HFF-Myc (cell line): ENCODE measurements around the gene TOMT.

Source experiments
- DNase-seq: peaks from one replicate; pipeline ENCODE4 v3.0.0-alpha.2; 2011; ENCODE audit warnings: low read depth; ENCODE audit errors: extremely low read depth
- H3K4me3 ChIP-seq: replicated peaks from 2 replicates; pipeline ENCODE4 v1.5.1; 2011; ENCODE audit warnings: low read depth, mild to moderate bottlenecking, control low read depth, low read length
- TF ChIP-seq, protein P1 (sequence below): IDR thresholded peaks from 2 replicates; pipeline ENCODE4 v1.5.1; 2012; ENCODE audit warnings: mild to moderate bottlenecking, low read depth, low read length, control low read depth; ENCODE audit errors: missing control alignments

TOMT gene

DNA sequence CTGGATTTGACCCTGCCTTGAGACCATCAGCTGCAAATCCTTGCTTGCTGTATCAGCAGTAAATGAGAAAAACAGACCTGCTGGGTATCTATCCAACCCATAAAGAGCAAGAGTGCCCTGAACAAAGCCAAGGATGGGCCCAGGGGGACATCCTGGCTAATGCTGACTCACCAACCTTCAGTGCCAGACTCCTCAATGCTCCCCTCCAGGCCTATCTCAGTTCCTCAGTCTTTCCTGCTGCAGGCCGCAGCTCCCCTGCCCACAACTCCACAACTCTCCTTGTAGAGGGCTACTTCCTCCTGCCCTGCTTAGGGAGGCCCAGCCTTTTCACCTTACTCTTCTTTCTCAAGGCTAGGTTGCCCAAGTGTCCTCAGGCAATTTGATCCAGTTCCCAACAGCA lies 5.3 kb upstream of the TOMT start:
- TF ChIP-seq, protein P1, sequence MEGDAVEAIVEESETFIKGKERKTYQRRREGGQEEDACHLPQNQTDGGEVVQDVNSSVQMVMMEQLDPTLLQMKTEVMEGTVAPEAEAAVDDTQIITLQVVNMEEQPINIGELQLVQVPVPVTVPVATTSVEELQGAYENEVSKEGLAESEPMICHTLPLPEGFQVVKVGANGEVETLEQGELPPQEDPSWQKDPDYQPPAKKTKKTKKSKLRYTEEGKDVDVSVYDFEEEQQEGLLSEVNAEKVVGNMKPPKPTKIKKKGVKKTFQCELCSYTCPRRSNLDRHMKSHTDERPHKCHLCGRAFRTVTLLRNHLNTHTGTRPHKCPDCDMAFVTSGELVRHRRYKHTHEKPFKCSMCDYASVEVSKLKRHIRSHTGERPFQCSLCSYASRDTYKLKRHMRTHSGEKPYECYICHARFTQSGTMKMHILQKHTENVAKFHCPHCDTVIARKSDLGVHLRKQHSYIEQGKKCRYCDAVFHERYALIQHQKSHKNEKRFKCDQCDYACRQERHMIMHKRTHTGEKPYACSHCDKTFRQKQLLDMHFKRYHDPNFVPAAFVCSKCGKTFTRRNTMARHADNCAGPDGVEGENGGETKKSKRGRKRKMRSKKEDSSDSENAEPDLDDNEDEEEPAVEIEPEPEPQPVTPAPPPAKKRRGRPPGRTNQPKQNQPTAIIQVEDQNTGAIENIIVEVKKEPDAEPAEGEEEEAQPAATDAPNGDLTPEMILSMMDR = no peak
- no peak overlapping the region for H3K4me3 ChIP-seq
- DNase-seq = no peak

DNA sequence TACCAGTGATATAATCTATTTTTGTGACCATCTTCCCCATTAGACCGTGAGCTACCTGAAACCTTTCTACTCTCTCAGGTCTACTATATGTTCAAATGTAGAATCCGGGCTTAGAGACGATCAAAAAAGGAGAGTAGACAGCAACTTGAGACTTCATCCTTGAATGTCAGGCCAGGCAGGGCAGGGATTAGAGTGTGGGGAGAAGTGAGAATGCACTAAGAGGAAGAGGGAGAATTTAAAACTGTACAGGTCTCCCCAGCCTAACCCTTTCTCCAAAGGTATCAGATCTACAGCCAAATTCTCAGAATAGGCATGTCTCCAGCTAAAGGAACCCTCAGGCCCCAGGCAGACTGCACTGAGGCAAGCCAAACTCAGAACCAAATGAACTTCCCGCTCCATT lies 3.6 kb upstream of the TOMT start:
- no peak for DNase-seq
- TF ChIP-seq, protein P1 = no peak
- peak overlapping the region; percentile 75 for H3K4me3 ChIP-seq

DNA sequence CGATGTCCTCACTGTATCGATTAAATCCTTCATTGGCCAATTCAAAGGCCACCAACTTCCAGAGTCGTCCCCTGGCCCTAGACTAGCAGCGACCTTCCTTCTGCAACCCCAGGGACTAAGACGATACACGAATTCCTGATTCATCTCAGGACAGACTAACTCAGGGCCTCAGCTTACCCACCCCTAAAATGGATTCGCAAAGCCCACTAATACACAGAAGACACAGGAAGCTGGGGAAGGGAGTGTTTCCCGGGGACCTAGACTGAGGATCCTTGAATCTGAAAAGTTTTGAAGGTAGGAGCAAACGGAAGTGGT lies 3.1 kb upstream of the TOMT start:
- H3K4me3 ChIP-seq = peak overlapping the region; percentile 75
- no peak for DNase-seq
- TF ChIP-seq, protein P1 = no peak

DNA sequence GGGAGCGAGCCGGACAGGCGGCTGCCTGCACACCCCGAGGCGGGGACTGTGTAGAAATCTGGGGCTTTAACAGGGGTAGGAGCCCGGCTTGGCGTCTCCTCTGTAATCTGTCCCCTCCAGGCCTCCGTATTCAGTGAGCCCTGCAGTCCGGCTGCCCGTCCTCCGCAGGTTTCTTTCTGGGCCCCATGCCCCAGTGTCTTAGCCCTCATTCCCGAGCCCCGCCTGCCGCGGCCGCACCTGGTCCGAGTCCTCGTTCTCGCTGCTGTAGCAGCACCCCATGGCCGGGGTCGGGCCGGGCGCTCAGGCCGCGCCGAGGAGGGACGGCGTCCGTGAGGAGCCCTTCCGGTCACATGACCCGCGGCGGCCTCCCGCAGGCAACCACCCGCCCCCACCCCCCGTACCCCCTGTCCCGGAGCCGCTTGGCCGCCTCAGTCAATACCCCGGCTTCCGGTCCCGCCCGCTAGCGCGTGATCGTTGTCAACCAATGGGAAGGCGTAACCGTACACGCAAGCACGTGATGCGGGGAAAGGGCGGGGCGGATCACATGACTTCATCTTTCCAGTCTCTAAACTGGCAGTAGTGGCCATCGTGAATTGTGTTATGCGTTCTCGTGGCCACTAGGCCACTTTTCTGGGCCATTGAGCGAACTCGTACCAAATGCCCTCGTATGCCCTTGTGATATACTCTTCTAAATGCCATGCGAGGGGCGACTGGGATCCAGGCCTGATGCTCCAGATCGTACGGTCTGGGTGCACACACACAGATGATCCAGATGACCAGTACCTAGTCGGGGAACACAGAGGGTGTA lies 2.6 kb upstream of the TOMT start, which contains the start of gene LAMTOR1:
Gene LAMTOR1 (minus strand): TSS at position 352 of the 808 bp plus-strand sequence. CDS start 73 bp downstream, at position 279.
- H3K4me3 ChIP-seq = peak within 1 kb of the TSS; percentile 75
- TF ChIP-seq, protein P1 = peak; percentile 39
- peak; percentile 98 for DNase-seq

DNA sequence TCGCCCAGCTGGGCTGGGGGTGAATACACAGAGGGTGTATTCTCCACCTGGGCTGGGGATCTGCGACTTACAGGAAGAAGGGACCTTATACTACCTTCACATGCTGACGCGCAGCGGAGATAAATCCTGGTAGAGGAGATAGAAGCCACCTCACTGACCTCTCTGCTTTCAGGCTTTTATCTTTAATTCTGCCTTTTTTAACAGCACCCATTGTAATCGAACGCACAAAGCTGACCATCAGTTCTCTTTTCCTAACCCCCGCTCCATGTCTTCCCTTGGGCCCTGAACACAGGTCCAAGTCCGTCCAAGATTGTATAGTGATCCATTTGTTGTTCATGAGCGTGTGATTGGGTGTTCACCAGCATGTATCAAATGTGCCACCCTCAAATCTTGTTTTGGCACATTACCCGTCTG lies 2.0 kb upstream of the TOMT start:
- H3K4me3 ChIP-seq = peak overlapping the region; percentile 75
- DNase-seq = no peak
- TF ChIP-seq, protein P1 = no peak

DNA sequence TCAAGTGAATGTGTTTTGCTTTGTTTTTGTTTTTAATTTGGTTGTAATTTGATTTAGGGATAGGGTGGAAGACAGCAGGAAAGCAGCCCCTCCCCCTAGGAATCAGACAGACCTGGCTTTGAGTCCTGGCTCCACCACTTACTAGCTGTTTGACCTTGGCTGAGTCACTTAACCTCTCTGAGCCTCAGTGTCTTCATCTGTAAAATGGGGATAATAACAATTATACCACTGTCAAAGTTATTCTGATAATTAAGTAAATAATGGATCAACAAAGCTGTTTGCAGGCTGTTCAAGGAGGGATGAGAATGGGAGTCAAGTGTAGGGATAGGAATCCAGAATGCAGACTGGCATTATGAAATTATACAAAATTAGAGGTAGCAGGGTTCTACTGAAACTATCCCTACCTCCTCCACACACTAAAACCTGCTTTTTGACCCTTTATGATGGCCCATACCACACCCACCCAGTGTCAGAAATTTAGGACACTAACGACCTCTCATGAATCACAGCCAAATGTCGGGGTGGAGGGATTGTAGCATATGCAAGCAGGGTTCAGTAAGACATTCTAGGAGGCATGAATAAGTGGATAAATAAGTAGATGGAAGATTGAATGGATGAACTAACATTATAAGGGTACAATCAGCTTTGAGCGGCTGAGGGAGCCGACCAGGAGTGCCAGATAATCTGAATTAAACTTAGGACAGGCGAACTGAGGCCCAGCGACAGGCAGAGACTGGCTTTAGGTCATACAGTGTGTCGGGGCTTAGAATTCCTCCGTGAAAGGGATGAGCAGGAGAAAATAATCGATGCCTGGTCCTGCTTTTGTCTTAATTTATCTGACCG lies 5.8 kb downstream of the TOMT start:
- DNase-seq = no peak
- peak overlapping the region; percentile 65 for H3K4me3 ChIP-seq
- TF ChIP-seq, protein P1 = no peak
